ENCODE data around the gene PRXL2C. TPM values are rescaled to one million over a fixed set of nuclear protein-coding genes. Genes with fewer than 3 reads are reported as not detected.

PRXL2C gene
- polyA plus RNA-seq, 1 of the 3 experiments (the other 2 are of a cell fraction) = 8.4 TPM

- no peaks in the 10 kb centered on the region for H3K9me3 ChIP-seq
- peak overlapping the region; percentile 92 for H3K9ac ChIP-seq
- under 1% methylated on average over 31 of the region's 74 CpGs for WGBS (ENCODE audit: low lambda C conversion rate)
- peaks cover 15 to 17% of the 10 kb centered on the region in 2 experiments for H3K36me3 ChIP-seq (replicated peaks in 1 of 2; ENCODE audit: control insufficient read depth in 1 of 2, insufficient read depth in 2 of 2, low read length in 1 of 2)
- POLR2A ChIA-PET = interaction anchor here (0.8 kb wide), 1 partner anchor 205 kb away, joined by 3 read pairs; the partner anchor contains the start of gene HABP4
- H3K9me2 ChIP-seq = no peaks in the 10 kb centered on the region
- CTCF ChIA-PET = interaction anchor here (0.9 to 5.4 kb wide), 9 partner anchors 12 to 383 kb away, joined by 3 to 16 read pairs (median 4); no protein-coding TSS in a partner anchor
- TF ChIP-seq MXI1 (IDR thresholded peaks at IDR 0.05; ENCODE audit: low read depth, low read length) (peak; percentile 17; the same call in 1 of the 2 replicates), ELF1 (IDR thresholded peaks at IDR 0.05) (0 out of 2 replicates have a peak, but pooled peaks have one; percentile 9), CHD2 (IDR thresholded peaks at IDR 0.05; ENCODE audit: low read length, partially characterized antibody) (no peak), MAX (IDR thresholded peaks at IDR 0.05; ENCODE audit: low read depth) (peak; percentile 44; the same call in 1 of the 2 replicates), IRF3 (IDR thresholded peaks at IDR 0.05; ENCODE audit: low read depth, low read length) (no peak), JUND (IDR thresholded peaks at IDR 0.05) (no peak), TAF1 (IDR thresholded peaks at IDR 0.05; ENCODE audit: borderline replicate concordance, low read depth, low read length) (no peak), SIN3A (IDR thresholded peaks at IDR 0.05; ENCODE audit: borderline replicate concordance, low read depth, low read length) (0 out of 2 replicates have a peak, but pooled peaks have one; percentile 28), FOXM1 (IDR thresholded peaks at IDR 0.05; ENCODE audit: low read depth) (no peak)
- peak overlapping the region; percentile 88 for H2AFZ ChIP-seq (ENCODE audit: low read depth)
- H4K20me1 ChIP-seq (ENCODE audit: insufficient read depth) = no peaks in the 10 kb centered on the region
- peak; percentile 88 for DNase-seq
- H3K4me2 ChIP-seq = peak overlapping the region; percentile 94
- peaks cover 14% of the 10 kb centered on the region for H3K79me2 ChIP-seq (ENCODE audit: insufficient read depth)
- peak overlapping the region; percentile 81 to 96 for H3K27ac ChIP-seq (ENCODE audit: low read depth in 2 of 2, low read length in 1 of 2)
- H3K4me3 ChIP-seq (ENCODE audit: low read depth in 2 of 2, low read length in 1 of 2) = peak overlapping the region; percentile 67 to 74
- H3K4me1 ChIP-seq (ENCODE audit: control insufficient read depth in 1 of 2, insufficient read depth in 2 of 2, low read depth in 1 of 2, low read length in 1 of 2) = peaks cover 0 to 3% of the 10 kb centered on the region in 2 experiments; a peak in 1 of 4 replicates
- H3F3A ChIP-seq (replicated peaks; ENCODE audit: insufficient read depth) = peaks cover 35% of the 10 kb centered on the region
- H3K27me3 ChIP-seq (ENCODE audit: insufficient read depth) = no peaks in the 10 kb centered on the region
Observed at GRCh38 chr9:96654450-96655197, 493 bp downstream of the PRXL2C start.

DNA sequence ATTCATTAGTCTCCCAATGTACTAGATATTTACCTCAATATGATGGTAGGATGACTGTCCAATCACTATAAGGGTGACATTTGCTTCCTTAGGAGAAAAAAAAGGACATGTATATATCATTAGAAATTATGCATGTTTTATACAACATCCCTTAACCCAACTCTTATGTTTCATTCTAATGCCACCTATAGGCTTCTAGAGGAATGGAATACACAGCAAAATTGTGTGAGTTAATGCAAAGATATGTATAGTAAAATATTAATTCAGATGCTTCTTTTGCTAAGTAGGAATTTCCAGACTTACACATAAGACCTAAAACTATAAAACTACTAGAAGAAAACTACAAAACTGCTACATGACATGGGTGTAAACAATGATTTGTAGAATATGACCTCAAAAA is 3.5 kb downstream of the PRXL2C start:
- Histone ChIP-seq H3K79me2 (ENCODE audit: insufficient read depth) (peaks cover 14% of the 10 kb centered on the region), H3K9me2 (no peaks in the 10 kb centered on the region), H2AFZ (ENCODE audit: low read depth) (no peak overlapping the region), H3K4me1 (ENCODE audit: control insufficient read depth in 1 of 2, insufficient read depth in 2 of 2, low read depth in 1 of 2, low read length in 1 of 2) (peaks cover 0 to 3% of the 10 kb centered on the region in 2 experiments; a peak in 1 of 4 replicates), H3K4me3 (ENCODE audit: low read depth in 2 of 2, low read length in 1 of 2) (no peak overlapping the region), H3K27ac (ENCODE audit: low read depth in 2 of 2, low read length in 1 of 2) (peak overlapping the region in 1 of 2 experiments; percentile 96; a peak in 1 of 4 replicates), H4K20me1 (ENCODE audit: insufficient read depth) (no peaks in the 10 kb centered on the region), H3K27me3 (ENCODE audit: insufficient read depth) (no peaks in the 10 kb centered on the region), H3K9ac (no peak overlapping the region), H3K36me3 (replicated peaks in 1 of 2; ENCODE audit: control insufficient read depth in 1 of 2, insufficient read depth in 2 of 2, low read length in 1 of 2) (peaks cover 16 to 36% of the 10 kb centered on the region in 2 experiments), H3F3A (replicated peaks; ENCODE audit: insufficient read depth) (peaks cover 35% of the 10 kb centered on the region), H3K9me3 (no peaks in the 10 kb centered on the region), H3K4me2 (no peak overlapping the region)
- ChIA-PET CTCF (interaction anchor here (0.7 to 3.5 kb wide), 5 partner anchors 202 to 399 kb away, joined by 3 to 18 read pairs (median 3); no protein-coding TSS in a partner anchor), POLR2A (no interaction called here)
- peak; percentile 48 for DNase-seq
- TF ChIP-seq TCF12 (IDR thresholded peaks at IDR 0.05) (no peak), SIN3A (IDR thresholded peaks at IDR 0.05; ENCODE audit: borderline replicate concordance, low read depth, low read length) (no peak), FOSL2 (IDR thresholded peaks at IDR 0.05; ENCODE audit: borderline replicate concordance, low read depth) (no peak), MXI1 (IDR thresholded peaks at IDR 0.05; ENCODE audit: low read depth, low read length) (no peak), RFX5 (IDR thresholded peaks at IDR 0.05; ENCODE audit: low read length) (no peak), CHD2 (IDR thresholded peaks at IDR 0.05; ENCODE audit: low read length, partially characterized antibody) (no peak), TAF1 (IDR thresholded peaks at IDR 0.05; ENCODE audit: borderline replicate concordance, low read depth, low read length) (no peak), YY1 (IDR thresholded peaks at IDR 0.05; ENCODE audit: low read depth) (no peak), USF2 (IDR thresholded peaks at IDR 0.05; ENCODE audit: borderline replicate concordance, low read depth, low read length) (no peak), IRF3 (IDR thresholded peaks at IDR 0.05; ENCODE audit: low read depth, low read length) (no peak), MAX (IDR thresholded peaks at IDR 0.05; ENCODE audit: low read depth) (no peak), GABPA (IDR thresholded peaks at IDR 0.05; ENCODE audit: low read depth) (no peak), SMC3 (IDR thresholded peaks at IDR 0.05; ENCODE audit: low read depth, low read length) (peak; percentile 36)
- TF ChIP-seq, protein P1, sequence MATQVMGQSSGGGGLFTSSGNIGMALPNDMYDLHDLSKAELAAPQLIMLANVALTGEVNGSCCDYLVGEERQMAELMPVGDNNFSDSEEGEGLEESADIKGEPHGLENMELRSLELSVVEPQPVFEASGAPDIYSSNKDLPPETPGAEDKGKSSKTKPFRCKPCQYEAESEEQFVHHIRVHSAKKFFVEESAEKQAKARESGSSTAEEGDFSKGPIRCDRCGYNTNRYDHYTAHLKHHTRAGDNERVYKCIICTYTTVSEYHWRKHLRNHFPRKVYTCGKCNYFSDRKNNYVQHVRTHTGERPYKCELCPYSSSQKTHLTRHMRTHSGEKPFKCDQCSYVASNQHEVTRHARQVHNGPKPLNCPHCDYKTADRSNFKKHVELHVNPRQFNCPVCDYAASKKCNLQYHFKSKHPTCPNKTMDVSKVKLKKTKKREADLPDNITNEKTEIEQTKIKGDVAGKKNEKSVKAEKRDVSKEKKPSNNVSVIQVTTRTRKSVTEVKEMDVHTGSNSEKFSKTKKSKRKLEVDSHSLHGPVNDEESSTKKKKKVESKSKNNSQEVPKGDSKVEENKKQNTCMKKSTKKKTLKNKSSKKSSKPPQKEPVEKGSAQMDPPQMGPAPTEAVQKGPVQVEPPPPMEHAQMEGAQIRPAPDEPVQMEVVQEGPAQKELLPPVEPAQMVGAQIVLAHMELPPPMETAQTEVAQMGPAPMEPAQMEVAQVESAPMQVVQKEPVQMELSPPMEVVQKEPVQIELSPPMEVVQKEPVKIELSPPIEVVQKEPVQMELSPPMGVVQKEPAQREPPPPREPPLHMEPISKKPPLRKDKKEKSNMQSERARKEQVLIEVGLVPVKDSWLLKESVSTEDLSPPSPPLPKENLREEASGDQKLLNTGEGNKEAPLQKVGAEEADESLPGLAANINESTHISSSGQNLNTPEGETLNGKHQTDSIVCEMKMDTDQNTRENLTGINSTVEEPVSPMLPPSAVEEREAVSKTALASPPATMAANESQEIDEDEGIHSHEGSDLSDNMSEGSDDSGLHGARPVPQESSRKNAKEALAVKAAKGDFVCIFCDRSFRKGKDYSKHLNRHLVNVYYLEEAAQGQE (IDR thresholded peaks at IDR 0.05; ENCODE audit: low read depth, low read length) = no peak
